ENCODE measurements around the gene TLR2.
"Not testable (repeated sequence)": the region's sequence is repeated elsewhere in the genome, so short reads cannot be mapped to it uniquely, and the experiment has no call there.

Gene TLR2

GRCh38 chr4:153663667-153664066, 20.4 kb upstream of the TLR2 start:
- DNase-seq, result no peak

GRCh38 chr4:153666505-153666904, 17.6 kb upstream of the TLR2 start:
- DNase-seq, result not testable (repeated sequence)

- DNase-seq, result no peak
Measured at GRCh38 chr4:153668647-153669046, 15.4 kb upstream of the TLR2 start.

- no peak for DNase-seq
Measured at GRCh38 chr4:153669838-153670237, 14.2 kb upstream of the TLR2 start.

GRCh38 chr4:153676486-153676885, 7.6 kb upstream of the TLR2 start:
- DNase-seq, result no peak

GRCh38 chr4:153676984-153677383, 7.1 kb upstream of the TLR2 start:
- DNase-seq, result no peak

GRCh38 chr4:153679486-153679885, 4.6 kb upstream of the TLR2 start:
- DNase-seq, result no peak

GRCh38 chr4:153683763-153684181, 308 bp upstream of the TLR2 start:
- DNase-seq, result no peak

GRCh38 chr4:153684971-153685371, 891 bp downstream of the TLR2 start:
- DNase-seq, result no peak

- DNase-seq, result no peak
Measured at GRCh38 chr4:153704522-153704921, 20.4 kb downstream of the TLR2 start.

- DNase-seq, result no peak
Measured at GRCh38 chr4:153705743-153706468, 21.8 kb downstream of the TLR2 start.

GRCh38 chr4:153706519-153706918, 22.4 kb downstream of the TLR2 start:
- DNase-seq, result no peak

GRCh38 chr4:153710681-153711080, 26.6 kb downstream of the TLR2 start:
- DNase-seq, result no peak

GRCh38 chr4:153713866-153714646, 30.0 kb downstream of the TLR2 start:
- no peak for DNase-seq

- DNase-seq, result no peak
Measured at GRCh38 chr4:153722036-153722435, 38.0 kb downstream of the TLR2 start.

- DNase-seq, result no peak
Measured at GRCh38 chr4:153724606-153725005, 40.5 kb downstream of the TLR2 start.

- DNase-seq, result no peak
Measured at GRCh38 chr4:153725136-153725830, 41.2 kb downstream of the TLR2 start.

- DNase-seq, result no peak
Measured at GRCh38 chr4:153725831-153726154, 41.7 kb downstream of the TLR2 start.

GRCh38 chr4:153728151-153728550, 44.1 kb downstream of the TLR2 start:
- DNase-seq, result no peak

GRCh38 chr4:153728660-153729059, 44.6 kb downstream of the TLR2 start:
- DNase-seq, result no peak

- DNase-seq, result no peak
Measured at GRCh38 chr4:153729895-153730294, 45.8 kb downstream of the TLR2 start.

GRCh38 chr4:153731239-153731638, 47.2 kb downstream of the TLR2 start:
- DNase-seq, result no peak

- no peak for DNase-seq
Measured at GRCh38 chr4:153733751-153734448, 49.8 kb downstream of the TLR2 start.
